Esophagus squamous epithelium (tissue), 4 donors: ENCODE data around the gene PAK3.

Experiments
- POLR2A ChIP-seq, 4 donors: fragments of 450-650 bp; IDR thresholded peaks; one replicate each; pipeline ENCODE4 v1.6.1; 2017; ENCODE audit warnings: antibody characterized with exemption in 4 of 4, mild to moderate bottlenecking in 4 of 4, moderate library complexity in 3 of 4
- TF ChIP-seq, protein P1 (sequence below), 6 experiments: fragments of 450-650 bp in 4 of 6; fragments of 200-600 bp in 2 of 6; sonication (generic) in 2 of 6; IDR thresholded peaks; one replicate each; pipeline ENCODE4 v1.5.1; 2016 to 2019; ENCODE audit warnings: antibody characterized with exemption in 6 of 6, mild to moderate bottlenecking in 4 of 6, moderate library complexity in 4 of 6

DNA sequence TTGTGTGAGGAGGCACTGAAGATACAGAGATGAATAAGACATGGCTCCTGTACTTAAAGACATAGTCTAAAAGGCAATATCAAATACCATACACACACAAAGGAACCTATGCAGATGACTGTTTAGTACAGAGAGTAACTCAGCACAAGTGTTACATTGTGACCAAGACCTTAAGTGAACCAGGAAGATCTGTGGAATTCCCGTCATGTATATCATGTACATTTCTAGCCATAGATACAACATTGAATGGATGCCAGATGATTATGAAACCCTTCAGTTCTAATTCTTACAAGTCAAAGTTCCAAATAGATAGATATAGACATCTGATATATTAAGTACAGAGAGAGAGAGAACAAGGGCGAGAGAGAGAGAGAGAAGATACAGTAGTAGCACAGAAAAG is 73.2 kb downstream of the PAK3 start:
- TF ChIP-seq, protein P1, sequence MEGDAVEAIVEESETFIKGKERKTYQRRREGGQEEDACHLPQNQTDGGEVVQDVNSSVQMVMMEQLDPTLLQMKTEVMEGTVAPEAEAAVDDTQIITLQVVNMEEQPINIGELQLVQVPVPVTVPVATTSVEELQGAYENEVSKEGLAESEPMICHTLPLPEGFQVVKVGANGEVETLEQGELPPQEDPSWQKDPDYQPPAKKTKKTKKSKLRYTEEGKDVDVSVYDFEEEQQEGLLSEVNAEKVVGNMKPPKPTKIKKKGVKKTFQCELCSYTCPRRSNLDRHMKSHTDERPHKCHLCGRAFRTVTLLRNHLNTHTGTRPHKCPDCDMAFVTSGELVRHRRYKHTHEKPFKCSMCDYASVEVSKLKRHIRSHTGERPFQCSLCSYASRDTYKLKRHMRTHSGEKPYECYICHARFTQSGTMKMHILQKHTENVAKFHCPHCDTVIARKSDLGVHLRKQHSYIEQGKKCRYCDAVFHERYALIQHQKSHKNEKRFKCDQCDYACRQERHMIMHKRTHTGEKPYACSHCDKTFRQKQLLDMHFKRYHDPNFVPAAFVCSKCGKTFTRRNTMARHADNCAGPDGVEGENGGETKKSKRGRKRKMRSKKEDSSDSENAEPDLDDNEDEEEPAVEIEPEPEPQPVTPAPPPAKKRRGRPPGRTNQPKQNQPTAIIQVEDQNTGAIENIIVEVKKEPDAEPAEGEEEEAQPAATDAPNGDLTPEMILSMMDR (IDR thresholded peaks at IDR 0.05), result no peak
- no peak for TF ChIP-seq POLR2A (IDR thresholded peaks at IDR 0.05)
